Common myeloid progenitor, CD34-positive (primary cell): ENCODE data around the gene NELL1.

Experiments
- CTCF ChIA-PET: fragments of 350-600 bp; sonication (Branson Sonifier 250); formaldehyde crosslinking; loops from one replicate; lab custom pipeline; 2021; ENCODE audit warnings: antibody characterized with exemption; lab: Charles Lee
- POLR2A ChIA-PET: fragments of 350-600 bp; sonication (Branson Sonifier 250); formaldehyde crosslinking; loops from one replicate; lab custom pipeline; 2021; ENCODE audit warnings: antibody characterized with exemption; lab: Charles Lee
- DNase-seq, 3 donors: peaks; one replicate each; pipeline versions ENCODE4 v3.0.0 to v3.0.0-alpha.2; 2013
- H3K27ac ChIP-seq, 2 experiments: 1 replicate in 1 of 2; 2 replicates in 1 of 2; pipeline ENCODE4 v1.7.0; 2013; ENCODE audit warnings: inconsistent platforms in 2 of 2, low read length in 2 of 2, mild to moderate bottlenecking in 2 of 2, low read depth in 1 of 2, moderate library complexity in 1 of 2; ENCODE audit not compliant: severe bottlenecking in 2 of 2, insufficient read depth in 1 of 2, poor library complexity in 1 of 2
- H3K27me3 ChIP-seq, 5 experiments: replicated peaks in 2 of 5; 1 replicate in 3 of 5; 2 replicates in 2 of 5; pipeline versions ENCODE4 v1.6.1 to v1.7.0; 2013; ENCODE audit warnings: low read length in 4 of 5, mild to moderate bottlenecking in 2 of 5, moderate library complexity in 2 of 5, inconsistent platforms in 1 of 5; ENCODE audit not compliant: insufficient read depth in 5 of 5, control insufficient read depth in 4 of 5
- H3K36me3 ChIP-seq, 4 experiments: 1 replicate in 2 of 4; 2 replicates in 2 of 4; pipeline versions ENCODE4 v1.6.1 to v1.7.0; 2013; ENCODE audit warnings: low read length in 3 of 4, control low read depth in 1 of 4, mild to moderate bottlenecking in 1 of 4; ENCODE audit not compliant: control insufficient read depth in 4 of 4, insufficient read depth in 4 of 4
- H3K4me1 ChIP-seq, 4 experiments: 1 replicate in 3 of 4; 2 replicates in 1 of 4; pipeline versions ENCODE4 v1.6.1 to v1.7.1; 2013; ENCODE audit warnings: low read length in 3 of 4, mild to moderate bottlenecking in 3 of 4, control low read depth in 1 of 4, inconsistent platforms in 1 of 4, moderate library complexity in 1 of 4; ENCODE audit not compliant: control insufficient read depth in 4 of 4, insufficient read depth in 4 of 4; ENCODE audit errors: control extremely low read depth in 1 of 4
- H3K4me3 ChIP-seq, 7 experiments: 1 replicate in 4 of 7; 2 replicates in 3 of 7; pipeline versions ENCODE4 v1.5.1 to v1.7.0; 2013; ENCODE audit warnings: mild to moderate bottlenecking in 7 of 7, low read length in 6 of 7, moderate library complexity in 6 of 7, inconsistent platforms in 2 of 7, low read depth in 2 of 7, control low read depth in 1 of 7; ENCODE audit not compliant: insufficient read depth in 4 of 7, control insufficient read depth in 1 of 7; ENCODE audit errors: extremely low read depth in 1 of 7
- H3K9me3 ChIP-seq, 5 experiments: 1 replicate in 4 of 5; 2 replicates in 1 of 5; pipeline versions ENCODE4 v1.6.1 to v1.7.1; 2013; ENCODE audit warnings: low read length in 4 of 5, mild to moderate bottlenecking in 2 of 5, inconsistent platforms in 1 of 5, low read depth in 1 of 5, moderate library complexity in 1 of 5; ENCODE audit not compliant: control insufficient read depth in 4 of 5, insufficient read depth in 2 of 5; ENCODE audit errors: control extremely low read depth in 1 of 5
- WGBS: methylation state at CpG from one replicate; pipeline ENCODE4 v1.1.5; 2013; ENCODE audit not compliant: insufficient coverage; 5-methylcytosine and 5-hydroxymethylcytosine counted together

NELL1 gene

DNA sequence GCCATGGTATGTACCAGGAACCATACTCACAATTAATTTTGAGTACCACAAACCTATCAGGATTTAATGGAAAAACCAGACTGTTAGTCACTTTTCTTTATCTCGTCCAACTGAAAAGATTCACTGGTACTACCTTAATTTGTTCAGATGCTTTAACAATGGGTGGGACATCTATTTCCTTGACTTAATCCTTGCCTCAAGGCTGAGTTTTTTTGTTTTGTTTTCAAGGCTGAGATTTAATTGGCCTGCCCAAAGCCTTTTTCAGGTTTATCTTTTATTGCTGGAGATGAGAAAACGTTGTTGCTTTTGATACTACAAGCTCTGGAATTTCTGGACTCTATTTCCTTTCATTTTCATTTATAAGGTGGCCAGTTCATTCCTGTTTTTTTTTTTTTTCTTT is 50.4 kb downstream of the NELL1 start:
- no CpG with 5 or more reads among the region's 2 CpGs for WGBS

GRCh38 chr11:20723366-20723765 is 54.0 kb downstream of the NELL1 start:
- H3K4me1 ChIP-seq: no peaks in the 10 kb centered on the region
- ChIA-PET POLR2A (no interaction called here), CTCF (no interaction called here)
- H3K9me3 ChIP-seq: peaks cover 0 to 4% (median 2%) of the 10 kb centered on the region in 5 experiments
- no peaks in the 10 kb centered on the region for H3K27me3 ChIP-seq
- no peak for DNase-seq
- no peaks in the 10 kb centered on the region for H3K36me3 ChIP-seq
- H3K4me3 ChIP-seq: no peak overlapping the region
- WGBS: 78% methylated on average over 1 of the region's 1 CpG
- no peak overlapping the region for H3K27ac ChIP-seq

More for the DNA sequence above, 50.4 kb downstream of the NELL1 start:
- no peak for DNase-seq
- no peaks in the 10 kb centered on the region for H3K27me3 ChIP-seq
- POLR2A ChIA-PET: no interaction called here
- CTCF ChIA-PET: no interaction called here
- no peaks in the 10 kb centered on the region for H3K4me1 ChIP-seq
- H3K4me3 ChIP-seq: no peak overlapping the region
- no peak overlapping the region for H3K27ac ChIP-seq
- no peaks in the 10 kb centered on the region for H3K36me3 ChIP-seq
- no peaks in the 10 kb centered on the region for H3K9me3 ChIP-seq

DNA sequence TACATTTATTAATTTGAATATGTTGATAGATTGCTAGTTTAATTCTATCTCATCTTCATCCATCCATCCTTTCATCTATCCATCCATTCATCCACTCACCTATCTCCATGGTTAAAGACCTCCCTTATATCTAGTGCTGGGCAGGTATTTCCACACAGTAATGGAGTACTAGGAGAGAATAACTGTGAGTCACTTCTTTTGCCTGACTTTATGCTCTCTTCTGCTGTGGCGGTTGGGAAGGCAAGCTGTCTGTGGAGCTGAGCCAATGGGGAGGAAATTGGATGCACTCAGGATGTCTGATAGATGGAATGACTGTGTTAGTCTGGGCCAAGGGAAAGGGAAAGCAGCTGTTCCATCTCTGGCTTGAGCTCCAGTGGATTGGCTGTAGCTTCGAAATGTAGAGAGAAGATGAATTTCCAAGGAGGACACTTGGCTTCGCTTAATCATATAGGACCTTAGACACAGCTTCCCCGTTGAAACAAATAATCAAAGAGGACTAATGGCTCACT is 60.3 kb downstream of the NELL1 start:
- Histone ChIP-seq H3K36me3 (no peaks in the 10 kb centered on the region), H3K27me3 (no peaks in the 10 kb centered on the region), H3K9me3 (peaks cover 0 to 4% (median 2%) of the 10 kb centered on the region in 5 experiments), H3K27ac (no peak overlapping the region), H3K4me3 (no peak overlapping the region), H3K4me1 (no peaks in the 10 kb centered on the region)
- POLR2A ChIA-PET: interaction anchor here (1.0 kb wide), 1 partner anchor 11 kb away, joined by 3 read pairs; no protein-coding TSS in a partner anchor
- WGBS: 95% methylated on average over 4 of the region's 4 CpGs
- no peak for DNase-seq
- CTCF ChIA-PET: no interaction called here

DNA sequence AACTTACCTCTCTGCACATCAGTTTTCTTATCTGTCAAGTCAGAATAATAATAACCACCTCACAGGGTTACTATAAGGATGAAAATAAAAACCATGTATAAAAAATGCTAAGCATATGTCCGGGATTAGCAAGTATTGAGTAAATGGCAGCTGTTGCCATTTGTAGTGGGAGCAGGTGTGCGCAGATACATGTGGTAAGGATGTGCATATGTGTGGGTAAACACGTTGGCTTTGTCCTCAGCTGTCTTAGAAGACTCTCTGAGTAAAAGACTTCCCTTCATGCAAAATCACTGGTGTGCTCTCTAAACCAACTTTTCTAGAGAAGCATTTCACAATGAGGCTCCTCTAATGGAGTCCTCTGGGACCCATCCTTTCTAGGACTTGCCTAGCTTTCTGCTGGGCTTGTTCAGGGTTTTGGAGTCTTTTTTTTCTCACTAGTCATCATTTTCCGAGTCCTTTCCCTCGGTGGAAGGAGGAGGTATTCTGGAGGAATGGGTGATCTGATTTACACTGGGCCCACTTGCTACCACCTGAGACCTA is 62.4 kb downstream of the NELL1 start:
- H3K4me3 ChIP-seq: no peak overlapping the region

GRCh38 chr11:20739107-20739506 is 69.7 kb downstream of the NELL1 start:
- ChIA-PET POLR2A (no interaction called here), CTCF (no interaction called here)
- WGBS: 82% methylated on average over 8 of the region's 8 CpGs
- no peak overlapping the region for H3K27ac ChIP-seq
- no peaks in the 10 kb centered on the region for H3K27me3 ChIP-seq
- no peaks in the 10 kb centered on the region for H3K9me3 ChIP-seq
- DNase-seq: no peak
- no peak overlapping the region for H3K4me3 ChIP-seq
- no peaks in the 10 kb centered on the region for H3K4me1 ChIP-seq
- H3K36me3 ChIP-seq: no peaks in the 10 kb centered on the region

More for the DNA sequence above, 62.4 kb downstream of the NELL1 start:
- Histone ChIP-seq H3K36me3 (no peaks in the 10 kb centered on the region), H3K27me3 (no peaks in the 10 kb centered on the region), H3K9me3 (no peaks in the 10 kb centered on the region), H3K27ac (no peak overlapping the region), H3K4me1 (no peaks in the 10 kb centered on the region)
- POLR2A ChIA-PET: no interaction called here
- no peak for DNase-seq
- WGBS: 89% methylated on average over 3 of the region's 5 CpGs
- CTCF ChIA-PET: no interaction called here

GRCh38 chr11:20739577-20739976 is 70.2 kb downstream of the NELL1 start:
- Histone ChIP-seq H3K4me3 (no peak overlapping the region), H3K27me3 (no peaks in the 10 kb centered on the region), H3K27ac (no peak overlapping the region), H3K36me3 (no peaks in the 10 kb centered on the region), H3K9me3 (no peaks in the 10 kb centered on the region), H3K4me1 (no peaks in the 10 kb centered on the region)
- 82% methylated on average over 2 of the region's 4 CpGs for WGBS
- POLR2A ChIA-PET: no interaction called here
- no peak for DNase-seq
- CTCF ChIA-PET: no interaction called here

GRCh38 chr11:20754933-20755332 is 85.5 kb downstream of the NELL1 start:
- H3K4me1 ChIP-seq: no peaks in the 10 kb centered on the region
- WGBS: 16% methylated on average over 4 of the region's 6 CpGs
- ChIA-PET CTCF (no interaction called here), POLR2A (no interaction called here)
- no peak for DNase-seq
- H3K27ac ChIP-seq: no peak overlapping the region
- no peaks in the 10 kb centered on the region for H3K36me3 ChIP-seq
- H3K27me3 ChIP-seq: no peaks in the 10 kb centered on the region
- H3K9me3 ChIP-seq: peaks cover 0 to 2% (median 0%) of the 10 kb centered on the region in 5 experiments
- no peak overlapping the region for H3K4me3 ChIP-seq
